H9 (cell line): Measurements from ENCODE around the gene CDH13. TPM values are rescaled to one million over a fixed set of nuclear protein-coding genes. Genes with fewer than 3 reads are reported as not detected.

ENCODE experiments used
- DNase-seq: peaks from one replicate; pipeline ENCODE4 v3.0.0-alpha.2; 2017
- H2AFZ ChIP-seq: one replicate; pipeline ENCODE4 v1.6.1; 2013; ENCODE audit warnings: mild to moderate bottlenecking, low read length, control low read depth, moderate library complexity
- H2AK5ac ChIP-seq: 2 replicates; pipeline ENCODE4 v1.6.1; 2013; ENCODE audit warnings: low read length, control low read depth, mixed read lengths; ENCODE audit not compliant: insufficient read length
- H2BK120ac ChIP-seq: one replicate; pipeline ENCODE4 v1.6.1; 2013; ENCODE audit warnings: low read depth, mild to moderate bottlenecking, low read length, control low read depth, inconsistent platforms; ENCODE audit not compliant: poor library complexity, severe bottlenecking
- H2BK12ac ChIP-seq: 2 replicates; pipeline ENCODE4 v1.6.1; 2013; ENCODE audit warnings: low read length, control low read depth, mixed read lengths, low read depth; ENCODE audit not compliant: insufficient read length
- H2BK15ac ChIP-seq: 2 replicates; pipeline ENCODE4 v1.6.1; 2013; ENCODE audit warnings: low read depth, low read length, control low read depth
- H2BK20ac ChIP-seq: one replicate; pipeline ENCODE4 v1.6.1; 2013; ENCODE audit warnings: low read depth, mild to moderate bottlenecking, low read length, control low read depth, inconsistent platforms; ENCODE audit not compliant: poor library complexity, severe bottlenecking
- H2BK5ac ChIP-seq: 2 replicates; pipeline ENCODE4 v1.6.1; 2013; ENCODE audit warnings: low read length, control low read depth, mixed read lengths; ENCODE audit not compliant: insufficient read length
- H3K14ac ChIP-seq: 2 replicates; pipeline ENCODE4 v1.6.1; 2013; ENCODE audit warnings: low read length, control low read depth; ENCODE audit not compliant: insufficient read depth
- H3K18ac ChIP-seq: 2 replicates; pipeline ENCODE4 v1.6.1; 2013; ENCODE audit warnings: low read depth, mild to moderate bottlenecking, mixed read lengths, low read length, control low read depth; ENCODE audit not compliant: insufficient read length
- H3K23ac ChIP-seq: 2 replicates; pipeline ENCODE4 v1.6.1; 2013; ENCODE audit warnings: low read length, control low read depth, mixed read lengths, low read depth; ENCODE audit not compliant: insufficient read length
- H3K23me2 ChIP-seq: 2 replicates; pipeline ENCODE4 v1.6.1; 2013; ENCODE audit warnings: low read depth, mild to moderate bottlenecking, mixed read lengths, low read length, control low read depth; ENCODE audit not compliant: insufficient read length, poor library complexity, severe bottlenecking
- H3K27ac ChIP-seq: 2 replicates; pipeline ENCODE4 v1.5.1; 2013; ENCODE audit warnings: low read length, control low read depth, mixed read lengths, low read depth; ENCODE audit not compliant: insufficient read length
- H3K27me3 ChIP-seq: 2 replicates; pipeline ENCODE4 v1.6.1; 2013; ENCODE audit warnings: low read length, control low read depth, inconsistent platforms; ENCODE audit not compliant: insufficient read depth
- H3K4ac ChIP-seq: 2 replicates; pipeline ENCODE4 v1.6.1; 2013; ENCODE audit warnings: low read depth, mild to moderate bottlenecking, control low read depth, inconsistent platforms, low read length, moderate library complexity
- H3K4me1 ChIP-seq: 2 replicates; pipeline ENCODE4 v1.6.1; 2013; ENCODE audit warnings: low read length, control low read depth, inconsistent platforms; ENCODE audit not compliant: insufficient read depth
- H3K4me2 ChIP-seq: 2 replicates; pipeline ENCODE4 v1.6.1; 2013; ENCODE audit warnings: low read length, control low read depth, mixed read lengths; ENCODE audit not compliant: insufficient read length, insufficient read depth
- H3K56ac ChIP-seq: 2 replicates; pipeline ENCODE4 v1.6.1; 2013; ENCODE audit warnings: low read depth, mild to moderate bottlenecking, mixed read lengths, low read length, control low read depth; ENCODE audit not compliant: insufficient read length
- H3K79me1 ChIP-seq: 2 replicates; pipeline ENCODE4 v1.6.1; 2013; ENCODE audit warnings: low read depth, mild to moderate bottlenecking, moderate library complexity, low read length, control low read depth, inconsistent platforms; ENCODE audit not compliant: insufficient read depth, poor library complexity, severe bottlenecking
- H3K79me2 ChIP-seq: 2 replicates; pipeline ENCODE4 v1.6.1; 2013; ENCODE audit warnings: low read length, control low read depth, inconsistent platforms; ENCODE audit not compliant: insufficient read depth
- H3K9ac ChIP-seq: 2 replicates; pipeline ENCODE4 v1.6.1; 2013; ENCODE audit warnings: low read length, control low read depth, mixed read lengths; ENCODE audit not compliant: insufficient read length; ENCODE audit errors: extremely low read depth
- H3K9me3 ChIP-seq: one replicate; pipeline ENCODE4 v1.6.1; 2013; ENCODE audit warnings: low read depth, low read length, inconsistent platforms; ENCODE audit not compliant: control insufficient read depth
- H3T11ph ChIP-seq: one replicate; pipeline ENCODE4 v1.6.1; 2013; ENCODE audit warnings: mild to moderate bottlenecking, low read length, control low read depth, inconsistent platforms
- H4K20me1 ChIP-seq: one replicate; pipeline ENCODE4 v1.6.1; 2013; ENCODE audit not compliant: control insufficient read depth, insufficient read length, insufficient read depth
- H4K5ac ChIP-seq: 2 replicates; pipeline ENCODE4 v1.6.1; 2013; ENCODE audit warnings: low read depth, mild to moderate bottlenecking, mixed read lengths, low read length, control low read depth; ENCODE audit not compliant: insufficient read length
- H4K8ac ChIP-seq: replicated peaks from 2 replicates; pipeline ENCODE4 v1.6.1; 2013; ENCODE audit warnings: low read length, control low read depth, mixed read lengths, low read depth; ENCODE audit not compliant: insufficient read length
- H4K91ac ChIP-seq: 2 replicates; pipeline ENCODE4 v1.6.1; 2013; ENCODE audit warnings: low read depth, mild to moderate bottlenecking, moderate library complexity, mixed read lengths, low read length, control low read depth; ENCODE audit not compliant: insufficient read length
- H3K27ac Mint-ChIP-seq, 3 experiments: 2 replicates in 2 of 3; 3 replicates in 1 of 3; pipeline ENCODE4 v1.8.0; 2020 to 2021; ENCODE audit warnings: mixed read lengths in 3 of 3, mild to moderate bottlenecking in 1 of 3, moderate library complexity in 1 of 3
- H3K27me3 Mint-ChIP-seq: 2 replicates; pipeline ENCODE4 v1.8.0; 2021; ENCODE audit warnings: low read depth, mild to moderate bottlenecking, moderate library complexity, mixed read lengths
- H3K36me3 Mint-ChIP-seq, 3 experiments: 2 replicates in 2 of 3; 3 replicates in 1 of 3; pipeline ENCODE4 v1.8.0; 2020 to 2021; ENCODE audit warnings: low read depth in 3 of 3, mixed read lengths in 3 of 3; ENCODE audit not compliant: insufficient read depth in 1 of 3
- H3K4me1 Mint-ChIP-seq, 2 experiments: 2 replicates each; pipeline ENCODE4 v1.8.0; 2020; ENCODE audit warnings: mixed read lengths in 2 of 2
- H3K4me3 Mint-ChIP-seq, 2 experiments: 2 replicates in 1 of 2; 3 replicates in 1 of 2; pipeline ENCODE4 v1.8.0; 2020 to 2021; ENCODE audit warnings: mild to moderate bottlenecking in 2 of 2, mixed read lengths in 2 of 2, moderate library complexity in 1 of 2
- H3K9me3 Mint-ChIP-seq, 2 experiments: 2 replicates in 1 of 2; 3 replicates in 1 of 2; pipeline ENCODE4 v1.8.0; 2020; ENCODE audit warnings: mild to moderate bottlenecking in 2 of 2, mixed read lengths in 2 of 2, moderate library complexity in 1 of 2
- CTCF ChIP-seq: fragments of 200-600 bp; sonication (generic); conservative IDR thresholded peaks from 3 replicates; pipeline ENCODE4 v1.8.0; 2021; ENCODE audit warnings: antibody characterized with exemption, mild to moderate bottlenecking
- WGBS: extraction: QIAGEN DNeasy Blood & Tissue Kit; methylation state at CpG from one replicate; pipeline ENCODE4 v1.1.7; 2013; ENCODE audit warnings: missing lambda C conversion rate, low lambda C conversion rate, mixed read lengths; ENCODE audit not compliant: insufficient read length; ENCODE audit errors: extremely low coverage; 5-methylcytosine and 5-hydroxymethylcytosine counted together
- total RNA-seq: library from RNA; stranded (reverse); gene quantifications from 2 replicates; pipeline ENCODE4 v1.2.1, GENCODE V29; 2021

Gene CDH13
- total RNA-seq, 1 experiment from 2014 or later, result 1.5 TPM

- peaks cover 10% of the 10 kb centered on the region for H3K4me1 ChIP-seq
- H4K5ac ChIP-seq, result no peak overlapping the region
- no peak overlapping the region for H2AFZ ChIP-seq
- peaks cover 52% of the 10 kb centered on the region for H3K27me3 Mint-ChIP-seq
- no peak overlapping the region for H2AK5ac ChIP-seq
- H3K4me3 Mint-ChIP-seq, result no peak overlapping the region
- H2BK20ac ChIP-seq, result no peak overlapping the region
- no peak overlapping the region for H3T11ph ChIP-seq
- H2BK5ac ChIP-seq, result no peak overlapping the region
- peaks cover 0 to 9% (median 2%) of the 10 kb centered on the region in 3 experiments; a peak in 4 of 7 replicates for H3K36me3 Mint-ChIP-seq
- WGBS, result no CpG with 5 or more reads among the region's 8 CpGs
- no peak overlapping the region for H3K14ac ChIP-seq
- no peak overlapping the region for H2BK12ac ChIP-seq
- no peak overlapping the region for H3K4ac ChIP-seq
- H3K23me2 ChIP-seq, result peaks cover 17% of the 10 kb centered on the region
- no peak overlapping the region for H3K27ac ChIP-seq
- no peak overlapping the region for H3K18ac ChIP-seq
- H3K9ac ChIP-seq, result no peak overlapping the region
- peaks cover 4% of the 10 kb centered on the region in 2 experiments; a peak in 2 of 5 replicates for H3K9me3 Mint-ChIP-seq
- peaks cover 27 to 28% of the 10 kb centered on the region in 2 experiments for H3K4me1 Mint-ChIP-seq
- H3K56ac ChIP-seq, result no peak overlapping the region
- no peak overlapping the region for H3K23ac ChIP-seq
- DNase-seq, result no peak
- H3K4me2 ChIP-seq, result no peak overlapping the region
- no peak overlapping the region for H2BK120ac ChIP-seq
- TF ChIP-seq CTCF, result no peak
- H4K8ac ChIP-seq, result no peak overlapping the region
- no peaks in the 10 kb centered on the region for H3K79me1 ChIP-seq
- H3K27ac Mint-ChIP-seq, result no peak overlapping the region
- no peak overlapping the region for H4K91ac ChIP-seq
- H3K79me2 ChIP-seq, result no peaks in the 10 kb centered on the region
- H3K27me3 ChIP-seq, result peaks cover 24% of the 10 kb centered on the region; the same call in 1 of the 2 replicates
- no peak overlapping the region for H2BK15ac ChIP-seq
- no peaks in the 10 kb centered on the region for H3K9me3 ChIP-seq
- H4K20me1 ChIP-seq, result no peaks in the 10 kb centered on the region
These were observed 2.8 kb downstream of the CDH13 start for GRCh38 chr16:82629441-82630027.
